HepG2 (cell line): Measurements from ENCODE around the gene E2F1. TPM values are rescaled to one million over a fixed set of nuclear protein-coding genes. Genes with fewer than 3 reads are reported as not detected.

Experiments
- GTF3A ChIP-seq: sonication (generic); formaldehyde crosslinking; conservative IDR thresholded peaks from 2 replicates; pipeline ENCODE4 v1.4.0; 2020; ENCODE audit warnings: mild to moderate bottlenecking, missing genetic modification reagents
- KLF9 ChIP-seq: IDR thresholded peaks from 2 replicates; pipeline ENCODE4 v1.6.1; 2016; ENCODE audit warnings: low read depth
- NFE2L1 ChIP-seq: sonication (generic); formaldehyde crosslinking; IDR thresholded peaks from 2 replicates; pipeline ENCODE4 v1.4.0; 2020; ENCODE audit warnings: missing genetic modification reagents, mild to moderate bottlenecking, borderline replicate concordance
- PBX2 ChIP-seq: IDR thresholded peaks from 2 replicates; pipeline ENCODE4 v1.6.1; 2016; ENCODE audit warnings: control low read depth
- SMARCC2 ChIP-seq: fragments of 450-650 bp; IDR thresholded peaks from 2 replicates; pipeline ENCODE4 v1.6.1; 2017; ENCODE audit warnings: antibody characterized with exemption, mild to moderate bottlenecking
- ZBTB2 ChIP-seq: sonication (generic); formaldehyde crosslinking; IDR thresholded peaks from 2 replicates; pipeline ENCODE4 v1.8.0; 2022; ENCODE audit warnings: low read depth, missing genetic modification reagents
- ZHX2 ChIP-seq, 2 experiments: sonication (generic) in 1 of 2; formaldehyde crosslinking in 1 of 2; IDR thresholded peaks; 2 replicates each; pipeline versions ENCODE4 v1.6.1 to v1.9.0; 2014 to 2022; ENCODE audit warnings: antibody characterized with exemption in 1 of 2, borderline replicate concordance in 1 of 2, inconsistent platforms in 1 of 2, low read depth in 1 of 2, missing genetic modification reagents in 1 of 2
- ZNF724P ChIP-seq: sonication (generic); formaldehyde crosslinking; IDR thresholded peaks from 2 replicates; pipeline ENCODE4 v1.8.0; 2022; ENCODE audit warnings: missing genetic modification reagents, borderline replicate concordance
- ZNF773 ChIP-seq: sonication (generic); formaldehyde crosslinking; IDR thresholded peaks from 2 replicates; pipeline ENCODE4 v1.4.0; 2020; ENCODE audit warnings: missing genetic modification reagents, borderline replicate concordance
- polyA plus RNA-seq, 8 experiments: library from polyadenylated mRNA; depleted of rRNA in 3 of 8; stranded (reverse) in 7 of 8; unstranded in 1 of 8; fragments of >200 nt; fragmentation: Illumina TruSeq in 4 of 8; extraction: Trizol in 4 of 8; gene quantifications; 2 replicates each; pipeline versions ENCODE4 v1.2.1 to v1.2.3, GENCODE V29; 2011 to 2016; ENCODE audit warnings: low read depth in 4 of 8, missing spikeins in 1 of 8, mixed read lengths in 1 of 8; ENCODE audit not compliant: insufficient read depth in 1 of 8
- total RNA-seq, 5 experiments: library from RNA; depleted of rRNA; stranded (reverse); fragments of >200 nt; fragmentation: Illumina TruSeq; extraction: Trizol; gene quantifications; 2 replicates each; pipeline ENCODE4 v1.2.3, GENCODE V29; 2016; ENCODE audit warnings: low read depth in 1 of 5

Gene E2F1
- total and polyA plus RNA-seq, 2 of the 13 experiments (the other 11 are each of a cell fraction or from before 2014, with no cell fraction given): 25.5 to 39.4 TPM

GRCh38 chr20:33660035-33660684 is 26.0 kb downstream of the E2F1 start (continued):
- TF ChIP-seq ZHX2 (IDR thresholded peaks at IDR 0.05; ENCODE audit: low read depth) (no peak), ZHX2 (CRISPR knock-in tag; IDR thresholded peaks at IDR 0.05; ENCODE audit: borderline replicate concordance) (no peak), GTF3A (no peak), KLF9 (no peak), SMARCC2 (no peak), ZNF724P (no peak), PBX2 (CRISPR knock-in tag) (no peak), ZNF773 (CRISPR knock-in tag) (no peak), ZBTB2 (no peak), NFE2L1 (no peak)
